ENCODE results near the gene UQCRQ. TPM values are rescaled to one million over a fixed set of nuclear protein-coding genes. Genes with fewer than 3 reads are reported as not detected.

UQCRQ gene
- total and polyA plus RNA-seq, 2 of the 13 experiments (the other 11 are each of a cell fraction or from before 2014, with no cell fraction given): 257 to 575 TPM

GRCh38 chr5:132830436-132831094 is 35.9 kb upstream of the UQCRQ start, which contains the start of gene SHROOM1 (continued):
- TF ChIP-seq EHMT2 (IDR thresholded peaks at IDR 0.05; ENCODE audit: borderline replicate concordance, low read depth, low read length) (no peak), REPIN1 (CRISPR knock-in tag; IDR thresholded peaks at IDR 0.05; ENCODE audit: borderline replicate concordance, low read depth) (0 out of 2 replicates have a peak, but pooled peaks have one; percentile 31), ZNF83 (CRISPR knock-in tag; IDR thresholded peaks at IDR 0.05; ENCODE audit: borderline replicate concordance) (no peak), THRA (CRISPR knock-in tag; IDR thresholded peaks at IDR 0.05; ENCODE audit: borderline replicate concordance) (0 out of 2 replicates have a peak, but pooled peaks have one; percentile 18), POLR2A (IDR thresholded peaks at IDR 0.05; ENCODE audit: insufficient read depth in 1 of 2, low read depth in 2 of 2, low read length in 2 of 2) (peak in 1 of 2 experiments; percentile 66; a peak in 2 of 4 replicates), HDAC2 (CRISPR knock-in tag; IDR thresholded peaks at IDR 0.05) (peak; percentile 53; the same call in 1 of the 2 replicates), ZFP82 (CRISPR knock-in tag; IDR thresholded peaks at IDR 0.05; ENCODE audit: borderline replicate concordance) (peak; percentile 49; the same call in 1 of the 2 replicates), ZNF414 (CRISPR knock-in tag; IDR thresholded peaks at IDR 0.05) (peak; percentile 77; the same call in 1 of the 2 replicates), ZNF891 (CRISPR knock-in tag; IDR thresholded peaks at IDR 0.05) (peak; percentile 76; the same call in 1 of the 2 replicates), ZNF331 (CRISPR knock-in tag; IDR thresholded peaks at IDR 0.05) (peak; percentile 30; the same call in 1 of the 2 replicates), ARNT2 (CRISPR knock-in tag; IDR thresholded peaks at IDR 0.05; ENCODE audit: low read depth) (peak; percentile 82), ZNF136 (CRISPR knock-in tag; IDR thresholded peaks at IDR 0.05; ENCODE audit: low read depth) (no peak), ASH2L (IDR thresholded peaks at IDR 0.05; ENCODE audit: insufficient read length, low read depth, low read length) (peak; percentile 9), ZNF678 (CRISPR knock-in tag; IDR thresholded peaks at IDR 0.05) (no peak; the same call in 1 of the 2 replicates), SMYD3 (CRISPR knock-in tag; IDR thresholded peaks at IDR 0.05) (no peak), ZNF543 (CRISPR knock-in tag; IDR thresholded peaks at IDR 0.05) (peak; percentile 12; the same call in 1 of the 2 replicates), NPAS2 (CRISPR knock-in tag; IDR thresholded peaks at IDR 0.05; ENCODE audit: borderline replicate concordance) (0 out of 2 replicates have a peak, but pooled peaks have one; percentile 65), SP5 (CRISPR knock-in tag; IDR thresholded peaks at IDR 0.05; ENCODE audit: borderline replicate concordance, low read depth) (0 out of 2 replicates have a peak, but pooled peaks have one; percentile 29), KLF6 (CRISPR knock-in tag; IDR thresholded peaks at IDR 0.05) (no peak), RBM39 (IDR thresholded peaks at IDR 0.05; ENCODE audit: low read depth, low read length, poor library complexity, severe bottlenecking) (no peak), ZFP36 (IDR thresholded peaks at IDR 0.05; ENCODE audit: borderline replicate concordance, low read depth, low read length, partially characterized antibody) (no peak), AKAP8 (CRISPR knock-in tag; IDR thresholded peaks at IDR 0.05) (no peak), ZNF609 (CRISPR knock-in tag; IDR thresholded peaks at IDR 0.05; ENCODE audit: borderline replicate concordance) (peak; percentile 67; the same call in 1 of the 2 replicates)
